Stimulated activated CD4-positive, alpha-beta T cell treated with anti-CD3 and anti-CD28 coated beads, Interleukin-1b, Interleukin-23, amount 100 ng/mL, for 48 hours (primary cell): ENCODE data around the gene HMGCS2.
"Not testable (repeated sequence)": the region's sequence is repeated elsewhere in the genome, so short reads cannot be mapped to it uniquely, and the experiment has no call there.

ENCODE experiments used
- DNase-seq: peaks from one replicate; pipeline ENCODE4 v3.0.0-alpha.2; 2020

HMGCS2 gene

GRCh38 chr1:119725626-119726025, 43.1 kb downstream of the HMGCS2 start:
- no peak for DNase-seq

GRCh38 chr1:119724611-119725218, 44.0 kb downstream of the HMGCS2 start:
- DNase-seq: no peak

- DNase-seq: no peak
These were observed 46.8 kb downstream of the HMGCS2 start for GRCh38 chr1:119721896-119722295.

- DNase-seq: no peak
These were observed 47.8 kb downstream of the HMGCS2 start for GRCh38 chr1:119720866-119721440.

- DNase-seq: no peak
These were observed 49.7 kb downstream of the HMGCS2 start for GRCh38 chr1:119718972-119719371.

- DNase-seq: no peak
These were observed 50.3 kb downstream of the HMGCS2 start for GRCh38 chr1:119718409-119718808.

GRCh38 chr1:119715542-119715941, 53.2 kb downstream of the HMGCS2 start:
- DNase-seq: no peak

GRCh38 chr1:119714583-119714982, 54.1 kb downstream of the HMGCS2 start:
- DNase-seq: no peak

- DNase-seq: no peak
These were observed 54.8 kb downstream of the HMGCS2 start for GRCh38 chr1:119713749-119714456.

- no peak for DNase-seq
These were observed 55.5 kb downstream of the HMGCS2 start for GRCh38 chr1:119713039-119713748.

GRCh38 chr1:119712342-119713038, 56.2 kb downstream of the HMGCS2 start:
- peak; percentile 73 for DNase-seq

- peak; percentile 75 for DNase-seq
These were observed 56.8 kb downstream of the HMGCS2 start, which contains the start of gene PHGDH for GRCh38 chr1:119711804-119712341. Gene PHGDH, plus strand, starts transcription at chr1:119711934. Its CDS starts 89 bp downstream, at chr1:119712023.

GRCh38 chr1:119711356-119711803, 57.3 kb downstream of the HMGCS2 start:
- DNase-seq: not testable (repeated sequence)

- DNase-seq: not testable (repeated sequence)
These were observed 62.1 kb downstream of the HMGCS2 start for GRCh38 chr1:119706599-119706998.

GRCh38 chr1:119703666-119704450, 64.8 kb downstream of the HMGCS2 start:
- no peak for DNase-seq

GRCh38 chr1:119702384-119702783, 66.3 kb downstream of the HMGCS2 start:
- no peak for DNase-seq

GRCh38 chr1:119701659-119702058, 67.0 kb downstream of the HMGCS2 start:
- no peak for DNase-seq

- no peak for DNase-seq
These were observed 68.4 kb downstream of the HMGCS2 start for GRCh38 chr1:119700326-119700725.
